Mesendoderm (in vitro differentiated cells): ENCODE results near the gene MUC21.
"Not testable (repeated sequence)": the region's sequence is repeated elsewhere in the genome, so short reads cannot be mapped to it uniquely, and the experiment has no call there.

Experiments used
- DNase-seq: peaks from one replicate; pipeline ENCODE4 v3.0.0; 2013
- H2AK5ac ChIP-seq: 2 replicates; pipeline ENCODE4 v1.6.1; 2013; ENCODE audit warnings: low read length, inconsistent platforms
- H2BK120ac ChIP-seq: 2 replicates; pipeline ENCODE4 v1.6.1; 2013; ENCODE audit warnings: low read depth, mild to moderate bottlenecking, low read length, moderate library complexity, mixed read lengths
- H2BK15ac ChIP-seq: replicated peaks from 2 replicates; pipeline ENCODE4 v1.6.1; 2013; ENCODE audit warnings: low read depth, mild to moderate bottlenecking, moderate library complexity
- H2BK5ac ChIP-seq: 2 replicates; pipeline ENCODE4 v1.6.1; 2013; ENCODE audit warnings: low read length, inconsistent platforms
- H3K18ac ChIP-seq: 2 replicates; pipeline ENCODE4 v1.6.1; 2013; ENCODE audit warnings: mild to moderate bottlenecking, low read length, mixed read lengths
- H3K23ac ChIP-seq: one replicate; pipeline ENCODE4 v1.6.1; 2013; ENCODE audit warnings: low read length
- H3K27ac ChIP-seq: 2 replicates; pipeline ENCODE4 v1.5.1; 2013; ENCODE audit warnings: low read depth, mild to moderate bottlenecking, inconsistent platforms, low read length, moderate library complexity
- H3K27me3 ChIP-seq: 2 replicates; pipeline ENCODE4 v1.6.1; 2013; ENCODE audit warnings: low read length, control low read depth, mild to moderate bottlenecking, inconsistent platforms; ENCODE audit not compliant: insufficient read depth, poor library complexity
- H3K36me3 ChIP-seq: 2 replicates; pipeline ENCODE4 v1.6.1; 2013; ENCODE audit warnings: low read length, inconsistent platforms; ENCODE audit not compliant: control insufficient read depth, insufficient read depth
- H3K4ac ChIP-seq: one replicate; pipeline ENCODE4 v1.6.1; 2013; ENCODE audit warnings: low read depth, mild to moderate bottlenecking, low read length, moderate library complexity
- H3K4me1 ChIP-seq: 2 replicates; pipeline ENCODE4 v1.6.1; 2013; ENCODE audit warnings: low read depth, low read length, inconsistent platforms; ENCODE audit not compliant: control insufficient read depth
- H3K4me2 ChIP-seq: 2 replicates; pipeline ENCODE4 v1.6.1; 2013; ENCODE audit warnings: low read length
- H3K4me3 ChIP-seq: 2 replicates; pipeline ENCODE4 v1.5.1; 2013; ENCODE audit warnings: mild to moderate bottlenecking, low read length
- H3K56ac ChIP-seq: one replicate; pipeline ENCODE4 v1.6.1; 2013; ENCODE audit warnings: low read length
- H3K79me1 ChIP-seq: 2 replicates; pipeline ENCODE4 v1.6.1; 2013; ENCODE audit warnings: low read length, inconsistent platforms
- H3K79me2 ChIP-seq: 2 replicates; pipeline ENCODE4 v1.6.1; 2013; ENCODE audit warnings: mild to moderate bottlenecking, low read length; ENCODE audit not compliant: control insufficient read depth, insufficient read depth
- H3K9ac ChIP-seq: 2 replicates; pipeline ENCODE4 v1.6.1; 2013; ENCODE audit warnings: low read length, inconsistent platforms
- H4K5ac ChIP-seq: one replicate; pipeline ENCODE4 v1.6.1; 2013; ENCODE audit warnings: low read length
- H4K8ac ChIP-seq: one replicate; pipeline ENCODE4 v1.6.1; 2013; ENCODE audit warnings: low read depth, mild to moderate bottlenecking, control low read depth, low read length, moderate library complexity
- WGBS: extraction: QIAGEN DNeasy Blood & Tissue Kit; methylation state at CpG from one replicate; pipeline ENCODE4 v1.1.7; 2013; ENCODE audit warnings: low lambda C conversion rate, missing lambda C conversion rate; ENCODE audit not compliant: insufficient coverage; ENCODE audit errors: extremely low coverage; 5-methylcytosine and 5-hydroxymethylcytosine counted together

Gene MUC21

GRCh38 chr6:30963641-30964040 lies 19.9 kb upstream of the MUC21 start:
- no peaks in the 10 kb centered on the region for H3K27me3 ChIP-seq
- H2BK5ac ChIP-seq = no peak overlapping the region
- no peak overlapping the region for H3K9ac ChIP-seq
- no peak overlapping the region for H2BK15ac ChIP-seq
- no peak overlapping the region for H3K4me2 ChIP-seq
- H3K4me3 ChIP-seq = no peak overlapping the region
- H3K79me2 ChIP-seq = no peaks in the 10 kb centered on the region
- no peak overlapping the region for H3K56ac ChIP-seq
- H3K36me3 ChIP-seq = no peaks in the 10 kb centered on the region
- no peak overlapping the region for H4K8ac ChIP-seq
- DNase-seq = no peak
- H2AK5ac ChIP-seq = no peak overlapping the region
- H2BK120ac ChIP-seq = no peak overlapping the region
- no peak overlapping the region for H3K27ac ChIP-seq
- H3K79me1 ChIP-seq = no peaks in the 10 kb centered on the region
- H4K5ac ChIP-seq = no peak overlapping the region
- no peak overlapping the region for H3K18ac ChIP-seq
- H3K4ac ChIP-seq = no peak overlapping the region
- H3K23ac ChIP-seq = no peak overlapping the region
- no peaks in the 10 kb centered on the region for H3K4me1 ChIP-seq
- WGBS = no CpG with 5 or more reads among the region's 6 CpGs

GRCh38 chr6:30964075-30964474 lies 19.4 kb upstream of the MUC21 start:
- no CpG with 5 or more reads among the region's 4 CpGs for WGBS

GRCh38 chr6:30965140-30965601 lies 18.3 kb upstream of the MUC21 start:
- Histone ChIP-seq H3K4ac (no peak overlapping the region), H3K4me1 (no peaks in the 10 kb centered on the region), H2BK120ac (no peak overlapping the region), H4K5ac (no peak overlapping the region), H3K4me2 (no peak overlapping the region), H2BK15ac (no peak overlapping the region), H2AK5ac (no peak overlapping the region), H3K4me3 (no peak overlapping the region), H3K56ac (no peak overlapping the region), H3K23ac (no peak overlapping the region), H3K36me3 (no peaks in the 10 kb centered on the region), H3K27ac (no peak overlapping the region), H2BK5ac (no peak overlapping the region), H4K8ac (no peak overlapping the region), H3K18ac (no peak overlapping the region), H3K9ac (no peak overlapping the region), H3K79me1 (no peaks in the 10 kb centered on the region), H3K79me2 (no peaks in the 10 kb centered on the region), H3K27me3 (no peaks in the 10 kb centered on the region)
- WGBS = no CpG with 5 or more reads among the region's 5 CpGs
- no peak for DNase-seq

More at GRCh38 chr6:30964075-30964474, 19.4 kb upstream of the MUC21 start:
- no peak overlapping the region for H2BK15ac ChIP-seq
- H2BK120ac ChIP-seq = no peak overlapping the region
- H3K79me1 ChIP-seq = no peaks in the 10 kb centered on the region
- no peak overlapping the region for H2BK5ac ChIP-seq
- H3K4me3 ChIP-seq = no peak overlapping the region
- H3K4me1 ChIP-seq = no peaks in the 10 kb centered on the region
- H3K18ac ChIP-seq = no peak overlapping the region
- H3K4me2 ChIP-seq = no peak overlapping the region
- H2AK5ac ChIP-seq = no peak overlapping the region
- DNase-seq = no peak
- no peak overlapping the region for H4K5ac ChIP-seq
- no peak overlapping the region for H4K8ac ChIP-seq
- no peak overlapping the region for H3K4ac ChIP-seq
- H3K27me3 ChIP-seq = no peaks in the 10 kb centered on the region
- no peak overlapping the region for H3K23ac ChIP-seq
- H3K9ac ChIP-seq = no peak overlapping the region
- no peak overlapping the region for H3K56ac ChIP-seq
- H3K27ac ChIP-seq = no peak overlapping the region
- H3K79me2 ChIP-seq = no peaks in the 10 kb centered on the region
- H3K36me3 ChIP-seq = no peaks in the 10 kb centered on the region

- no peak overlapping the region for H3K9ac ChIP-seq
- no peak overlapping the region for H2BK5ac ChIP-seq
- no peaks in the 10 kb centered on the region for H3K36me3 ChIP-seq
- no CpG with 5 or more reads among the region's 3 CpGs for WGBS
- no peak overlapping the region for H4K8ac ChIP-seq
- no peak overlapping the region for H3K4ac ChIP-seq
- no peak for DNase-seq
- no peak overlapping the region for H2AK5ac ChIP-seq
- no peak overlapping the region for H3K18ac ChIP-seq
- no peak overlapping the region for H3K27ac ChIP-seq
- H2BK120ac ChIP-seq = no peak overlapping the region
- H3K4me2 ChIP-seq = no peak overlapping the region
- no peaks in the 10 kb centered on the region for H3K27me3 ChIP-seq
- no peak overlapping the region for H3K4me3 ChIP-seq
- no peaks in the 10 kb centered on the region for H3K79me2 ChIP-seq
- no peaks in the 10 kb centered on the region for H3K79me1 ChIP-seq
- H3K4me1 ChIP-seq = no peaks in the 10 kb centered on the region
- H3K23ac ChIP-seq = no peak overlapping the region
- H4K5ac ChIP-seq = no peak overlapping the region
- no peak overlapping the region for H3K56ac ChIP-seq
- H2BK15ac ChIP-seq = no peak overlapping the region
Observed at GRCh38 chr6:30966154-30966553, 17.4 kb upstream of the MUC21 start.

GRCh38 chr6:30969171-30969570 lies 14.3 kb upstream of the MUC21 start:
- no CpG with 5 or more reads among the region's 6 CpGs for WGBS
- H4K5ac ChIP-seq, DNase-seq, H3K23ac ChIP-seq, H3K36me3 ChIP-seq, H3K9ac ChIP-seq, H4K8ac ChIP-seq, H2BK120ac ChIP-seq, H2BK5ac ChIP-seq, H3K27me3 ChIP-seq, H3K4me3 ChIP-seq, H3K4me2 ChIP-seq, H3K79me1 ChIP-seq, H2BK15ac ChIP-seq, H3K4me1 ChIP-seq, H3K27ac ChIP-seq, H3K79me2 ChIP-seq, H3K4ac ChIP-seq, H3K56ac ChIP-seq, H3K18ac ChIP-seq, H2AK5ac ChIP-seq: not testable (repeated sequence)

GRCh38 chr6:30970946-30971345 lies 12.6 kb upstream of the MUC21 start:
- no peak overlapping the region for H2BK15ac ChIP-seq
- no peak overlapping the region for H2AK5ac ChIP-seq
- no peak overlapping the region for H2BK5ac ChIP-seq
- H3K79me2 ChIP-seq = no peaks in the 10 kb centered on the region
- no peaks in the 10 kb centered on the region for H3K36me3 ChIP-seq
- no peak overlapping the region for H3K4me2 ChIP-seq
- no peak overlapping the region for H3K56ac ChIP-seq
- no peak overlapping the region for H3K18ac ChIP-seq
- no peak overlapping the region for H3K23ac ChIP-seq
- H3K9ac ChIP-seq = no peak overlapping the region
- no peak overlapping the region for H3K27ac ChIP-seq
- H3K27me3 ChIP-seq = no peaks in the 10 kb centered on the region
- no peak overlapping the region for H4K5ac ChIP-seq
- no peak overlapping the region for H4K8ac ChIP-seq
- H3K4ac ChIP-seq = no peak overlapping the region
- H3K4me3 ChIP-seq = no peak overlapping the region
- no CpG with 5 or more reads among the region's 5 CpGs for WGBS
- DNase-seq = no peak
- H3K79me1 ChIP-seq = no peaks in the 10 kb centered on the region
- no peak overlapping the region for H2BK120ac ChIP-seq
- no peaks in the 10 kb centered on the region for H3K4me1 ChIP-seq
